ENCODE measurements around the gene ATL1.

The ATL1 gene

DNA sequence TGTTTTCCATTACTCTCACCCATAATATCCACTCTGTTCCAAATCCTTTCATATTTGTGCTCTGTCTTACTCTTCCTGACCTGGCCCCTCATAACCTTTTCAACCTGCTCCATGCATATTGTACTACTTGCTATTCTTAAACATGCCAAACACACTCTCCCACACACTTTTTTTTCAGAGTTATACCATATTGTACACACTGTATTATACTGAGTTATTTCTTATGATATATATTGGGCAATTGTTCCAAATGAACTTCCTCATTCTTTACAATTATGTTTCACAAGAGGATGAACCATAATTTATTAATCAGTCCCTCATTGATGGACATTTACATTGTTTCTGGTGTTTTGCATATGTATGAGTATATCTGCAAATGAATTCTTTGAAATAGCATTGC, 18.5 kb downstream of the ATL1 start (continued):
- TF ChIP-seq ZNF311 (tag by site-specific recombination; IDR thresholded peaks at IDR 0.05; ENCODE audit: borderline replicate concordance), result no peak

DNA sequence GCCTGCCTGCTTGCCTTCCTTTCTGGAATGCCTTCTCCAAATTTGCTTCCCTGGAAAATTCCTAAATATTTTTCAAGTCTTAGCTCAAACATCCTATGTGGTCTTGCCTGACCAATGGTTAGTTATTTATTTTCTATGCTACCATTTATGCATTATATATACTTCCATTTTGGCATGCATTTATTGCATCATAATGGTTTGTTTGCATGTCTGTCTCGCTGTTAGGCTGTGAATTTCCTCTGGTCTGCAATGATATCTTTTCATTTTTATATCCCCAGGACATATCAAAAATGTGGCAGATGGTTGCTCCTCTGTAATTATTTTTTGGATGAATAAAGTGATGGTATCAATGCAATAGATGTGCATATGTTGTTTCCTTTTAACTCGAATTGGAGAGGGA, 30.5 kb downstream of the ATL1 start:
- CTCF ChIA-PET, result no interaction called here
- Histone ChIP-seq H3K4me3 (ENCODE audit: low read depth, low read length) (no peak overlapping the region), H3K36me3 (ENCODE audit: control insufficient read depth in 2 of 2, insufficient read depth in 1 of 2, low read length in 2 of 2) (no peaks in the 10 kb centered on the region; a peak in 1 of 3 replicates), H3K9me3 (ENCODE audit: control insufficient read depth, insufficient read depth, low read depth, low read length) (no peaks in the 10 kb centered on the region), H3K27ac (ENCODE audit: extremely low read depth, low read depth, low read length) (no peak overlapping the region), H3K4me1 (ENCODE audit: control insufficient read depth, insufficient read depth, low read length) (no peaks in the 10 kb centered on the region)
- no peak for TF ChIP-seq WT1 (tag by site-specific recombination; IDR thresholded peaks at IDR 0.05)
- TF ChIP-seq, protein P1, sequence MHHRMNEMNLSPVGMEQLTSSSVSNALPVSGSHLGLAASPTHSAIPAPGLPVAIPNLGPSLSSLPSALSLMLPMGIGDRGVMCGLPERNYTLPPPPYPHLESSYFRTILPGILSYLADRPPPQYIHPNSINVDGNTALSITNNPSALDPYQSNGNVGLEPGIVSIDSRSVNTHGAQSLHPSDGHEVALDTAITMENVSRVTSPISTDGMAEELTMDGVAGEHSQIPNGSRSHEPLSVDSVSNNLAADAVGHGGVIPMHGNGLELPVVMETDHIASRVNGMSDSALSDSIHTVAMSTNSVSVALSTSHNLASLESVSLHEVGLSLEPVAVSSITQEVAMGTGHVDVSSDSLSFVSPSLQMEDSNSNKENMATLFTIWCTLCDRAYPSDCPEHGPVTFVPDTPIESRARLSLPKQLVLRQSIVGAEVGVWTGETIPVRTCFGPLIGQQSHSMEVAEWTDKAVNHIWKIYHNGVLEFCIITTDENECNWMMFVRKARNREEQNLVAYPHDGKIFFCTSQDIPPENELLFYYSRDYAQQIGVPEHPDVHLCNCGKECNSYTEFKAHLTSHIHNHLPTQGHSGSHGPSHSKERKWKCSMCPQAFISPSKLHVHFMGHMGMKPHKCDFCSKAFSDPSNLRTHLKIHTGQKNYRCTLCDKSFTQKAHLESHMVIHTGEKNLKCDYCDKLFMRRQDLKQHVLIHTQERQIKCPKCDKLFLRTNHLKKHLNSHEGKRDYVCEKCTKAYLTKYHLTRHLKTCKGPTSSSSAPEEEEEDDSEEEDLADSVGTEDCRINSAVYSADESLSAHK (tag by site-specific recombination; IDR thresholded peaks at IDR 0.05), result no peak
- TF ChIP-seq, protein P2, sequence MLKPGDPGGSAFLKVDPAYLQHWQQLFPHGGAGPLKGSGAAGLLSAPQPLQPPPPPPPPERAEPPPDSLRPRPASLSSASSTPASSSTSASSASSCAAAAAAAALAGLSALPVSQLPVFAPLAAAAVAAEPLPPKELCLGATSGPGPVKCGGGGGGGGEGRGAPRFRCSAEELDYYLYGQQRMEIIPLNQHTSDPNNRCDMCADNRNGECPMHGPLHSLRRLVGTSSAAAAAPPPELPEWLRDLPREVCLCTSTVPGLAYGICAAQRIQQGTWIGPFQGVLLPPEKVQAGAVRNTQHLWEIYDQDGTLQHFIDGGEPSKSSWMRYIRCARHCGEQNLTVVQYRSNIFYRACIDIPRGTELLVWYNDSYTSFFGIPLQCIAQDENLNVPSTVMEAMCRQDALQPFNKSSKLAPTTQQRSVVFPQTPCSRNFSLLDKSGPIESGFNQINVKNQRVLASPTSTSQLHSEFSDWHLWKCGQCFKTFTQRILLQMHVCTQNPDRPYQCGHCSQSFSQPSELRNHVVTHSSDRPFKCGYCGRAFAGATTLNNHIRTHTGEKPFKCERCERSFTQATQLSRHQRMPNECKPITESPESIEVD (tag by site-specific recombination; IDR thresholded peaks at IDR 0.05), result no peak
- TF ChIP-seq, protein P3, sequence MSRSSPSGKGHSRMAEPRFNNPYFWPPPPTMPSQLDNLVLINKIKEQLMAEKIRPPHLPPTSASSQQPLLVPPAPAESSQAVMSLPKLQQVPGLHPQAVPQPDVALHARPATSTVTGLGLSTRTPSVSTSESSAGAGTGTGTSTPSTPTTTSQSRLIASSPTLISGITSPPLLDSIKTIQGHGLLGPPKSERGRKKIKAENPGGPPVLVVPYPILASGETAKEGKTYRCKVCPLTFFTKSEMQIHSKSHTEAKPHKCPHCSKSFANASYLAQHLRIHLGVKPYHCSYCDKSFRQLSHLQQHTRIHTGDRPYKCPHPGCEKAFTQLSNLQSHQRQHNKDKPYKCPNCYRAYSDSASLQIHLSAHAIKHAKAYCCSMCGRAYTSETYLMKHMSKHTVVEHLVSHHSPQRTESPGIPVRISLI (tag by site-specific recombination; IDR thresholded peaks at IDR 0.05), result no peak
- no peak for TF ChIP-seq ZNF626 (tag by site-specific recombination; IDR thresholded peaks at IDR 0.05)
- no peak for TF ChIP-seq ZNF561 (tag by site-specific recombination; IDR thresholded peaks at IDR 0.05; ENCODE audit: borderline replicate concordance)
- TF ChIP-seq ZNF830 (tag by site-specific recombination; IDR thresholded peaks at IDR 0.05; ENCODE audit: low read depth), result no peak
- TF ChIP-seq, protein P4, sequence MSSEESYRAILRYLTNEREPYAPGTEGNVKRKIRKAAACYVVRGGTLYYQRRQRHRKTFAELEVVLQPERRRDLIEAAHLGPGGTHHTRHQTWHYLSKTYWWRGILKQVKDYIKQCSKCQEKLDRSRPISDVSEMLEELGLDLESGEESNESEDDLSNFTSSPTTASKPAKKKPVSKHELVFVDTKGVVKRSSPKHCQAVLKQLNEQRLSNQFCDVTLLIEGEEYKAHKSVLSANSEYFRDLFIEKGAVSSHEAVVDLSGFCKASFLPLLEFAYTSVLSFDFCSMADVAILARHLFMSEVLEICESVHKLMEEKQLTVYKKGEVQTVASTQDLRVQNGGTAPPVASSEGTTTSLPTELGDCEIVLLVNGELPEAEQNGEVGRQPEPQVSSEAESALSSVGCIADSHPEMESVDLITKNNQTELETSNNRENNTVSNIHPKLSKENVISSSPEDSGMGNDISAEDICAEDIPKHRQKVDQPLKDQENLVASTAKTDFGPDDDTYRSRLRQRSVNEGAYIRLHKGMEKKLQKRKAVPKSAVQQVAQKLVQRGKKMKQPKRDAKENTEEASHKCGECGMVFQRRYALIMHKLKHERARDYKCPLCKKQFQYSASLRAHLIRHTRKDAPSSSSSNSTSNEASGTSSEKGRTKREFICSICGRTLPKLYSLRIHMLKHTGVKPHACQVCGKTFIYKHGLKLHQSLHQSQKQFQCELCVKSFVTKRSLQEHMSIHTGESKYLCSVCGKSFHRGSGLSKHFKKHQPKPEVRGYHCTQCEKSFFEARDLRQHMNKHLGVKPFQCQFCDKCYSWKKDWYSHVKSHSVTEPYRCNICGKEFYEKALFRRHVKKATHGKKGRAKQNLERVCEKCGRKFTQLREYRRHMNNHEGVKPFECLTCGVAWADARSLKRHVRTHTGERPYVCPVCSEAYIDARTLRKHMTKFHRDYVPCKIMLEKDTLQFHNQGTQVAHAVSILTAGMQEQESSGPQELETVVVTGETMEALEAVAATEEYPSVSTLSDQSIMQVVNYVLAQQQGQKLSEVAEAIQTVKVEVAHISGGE (tag by site-specific recombination; conservative IDR thresholded peaks at IDR 0.05; ENCODE audit: low read depth), result no peak
- TF ChIP-seq, protein P5, sequence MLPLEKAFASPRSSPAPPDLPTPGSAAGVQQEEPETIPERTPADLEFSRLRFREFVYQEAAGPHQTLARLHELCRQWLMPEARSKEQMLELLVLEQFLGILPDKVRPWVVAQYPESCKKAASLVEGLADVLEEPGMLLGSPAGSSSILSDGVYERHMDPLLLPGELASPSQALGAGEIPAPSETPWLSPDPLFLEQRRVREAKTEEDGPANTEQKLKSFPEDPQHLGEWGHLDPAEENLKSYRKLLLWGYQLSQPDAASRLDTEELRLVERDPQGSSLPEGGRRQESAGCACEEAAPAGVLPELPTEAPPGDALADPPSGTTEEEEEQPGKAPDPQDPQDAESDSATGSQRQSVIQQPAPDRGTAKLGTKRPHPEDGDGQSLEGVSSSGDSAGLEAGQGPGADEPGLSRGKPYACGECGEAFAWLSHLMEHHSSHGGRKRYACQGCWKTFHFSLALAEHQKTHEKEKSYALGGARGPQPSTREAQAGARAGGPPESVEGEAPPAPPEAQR (tag by site-specific recombination; IDR thresholded peaks at IDR 0.05), result no peak
- no peak for TF ChIP-seq ZNF677 (tag by site-specific recombination; IDR thresholded peaks at IDR 0.05)
- no peak for TF ChIP-seq REPIN1 (tag by site-specific recombination; IDR thresholded peaks at IDR 0.05; ENCODE audit: low read depth)
- no peak for TF ChIP-seq ZBTB1 (tag by site-specific recombination; IDR thresholded peaks at IDR 0.05)
- TF ChIP-seq ZNF843 (tag by site-specific recombination; IDR thresholded peaks at IDR 0.05), result no peak
- TF ChIP-seq, protein P6, sequence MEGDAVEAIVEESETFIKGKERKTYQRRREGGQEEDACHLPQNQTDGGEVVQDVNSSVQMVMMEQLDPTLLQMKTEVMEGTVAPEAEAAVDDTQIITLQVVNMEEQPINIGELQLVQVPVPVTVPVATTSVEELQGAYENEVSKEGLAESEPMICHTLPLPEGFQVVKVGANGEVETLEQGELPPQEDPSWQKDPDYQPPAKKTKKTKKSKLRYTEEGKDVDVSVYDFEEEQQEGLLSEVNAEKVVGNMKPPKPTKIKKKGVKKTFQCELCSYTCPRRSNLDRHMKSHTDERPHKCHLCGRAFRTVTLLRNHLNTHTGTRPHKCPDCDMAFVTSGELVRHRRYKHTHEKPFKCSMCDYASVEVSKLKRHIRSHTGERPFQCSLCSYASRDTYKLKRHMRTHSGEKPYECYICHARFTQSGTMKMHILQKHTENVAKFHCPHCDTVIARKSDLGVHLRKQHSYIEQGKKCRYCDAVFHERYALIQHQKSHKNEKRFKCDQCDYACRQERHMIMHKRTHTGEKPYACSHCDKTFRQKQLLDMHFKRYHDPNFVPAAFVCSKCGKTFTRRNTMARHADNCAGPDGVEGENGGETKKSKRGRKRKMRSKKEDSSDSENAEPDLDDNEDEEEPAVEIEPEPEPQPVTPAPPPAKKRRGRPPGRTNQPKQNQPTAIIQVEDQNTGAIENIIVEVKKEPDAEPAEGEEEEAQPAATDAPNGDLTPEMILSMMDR (tag by site-specific recombination; IDR thresholded peaks at IDR 0.05), result no peak
- POLR2A ChIA-PET, result no interaction called here

Measured in HEK293 (cell line).